Measurements from ENCODE around the gene KDM4B. TPM values are rescaled to one million over a fixed set of nuclear protein-coding genes. Genes with fewer than 3 reads are reported as not detected.

The KDM4B gene
- total RNA-seq, 1 donor from 2014 or later: 21.2 TPM

DNA sequence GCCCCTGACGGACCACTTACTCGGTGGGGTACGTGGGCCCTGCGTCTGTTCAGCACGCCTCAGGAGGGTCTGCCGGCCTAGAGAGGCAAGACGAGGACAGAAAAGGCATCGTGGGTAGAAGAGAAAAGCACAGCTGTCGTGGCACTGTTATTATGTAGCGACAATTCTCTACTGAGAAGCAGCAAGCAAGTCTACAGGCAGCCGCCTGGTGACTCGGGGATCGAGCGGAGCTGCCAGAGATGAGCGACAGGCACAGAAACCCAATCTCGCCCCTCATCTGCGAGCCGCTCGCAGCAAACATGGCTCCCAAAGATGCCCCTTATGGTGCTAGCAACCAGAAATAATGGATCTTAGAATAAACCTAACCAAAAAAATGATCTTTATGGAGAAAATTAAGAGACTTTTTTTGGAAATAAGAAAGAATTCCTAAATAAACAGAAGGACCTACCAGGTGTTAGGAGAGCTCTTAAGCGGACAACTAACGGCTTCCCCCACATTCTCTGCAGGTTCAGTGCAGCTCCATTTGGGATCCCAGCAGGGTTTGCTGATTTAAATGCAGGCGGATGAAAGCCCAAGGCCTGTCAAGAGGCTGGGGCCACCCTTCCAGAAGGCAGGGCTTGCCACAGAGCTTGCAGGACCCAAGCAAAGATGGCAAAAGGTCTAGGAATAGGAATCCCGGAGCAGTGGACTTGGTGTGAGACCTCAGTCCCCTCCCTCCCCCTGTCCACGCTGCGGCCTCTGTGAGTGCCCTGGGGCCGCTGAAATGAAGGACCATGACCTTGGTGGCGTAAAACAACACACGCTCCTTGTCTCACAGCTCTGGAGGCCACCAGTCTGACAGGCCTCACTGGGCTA lies 152.6 kb downstream of the KDM4B start:
- Histone ChIP-seq H3K27me3 (ENCODE audit: control insufficient read depth, insufficient read depth, low read length) (no peaks in the 10 kb centered on the region), H3K4me3 (ENCODE audit: low read depth, low read length) (no peak overlapping the region), H3K36me3 (ENCODE audit: control insufficient read depth, insufficient read depth, low read length) (no peaks in the 10 kb centered on the region)
- DNase-seq (ENCODE audit: low read depth): no peak
- TF ChIP-seq, protein P1, sequence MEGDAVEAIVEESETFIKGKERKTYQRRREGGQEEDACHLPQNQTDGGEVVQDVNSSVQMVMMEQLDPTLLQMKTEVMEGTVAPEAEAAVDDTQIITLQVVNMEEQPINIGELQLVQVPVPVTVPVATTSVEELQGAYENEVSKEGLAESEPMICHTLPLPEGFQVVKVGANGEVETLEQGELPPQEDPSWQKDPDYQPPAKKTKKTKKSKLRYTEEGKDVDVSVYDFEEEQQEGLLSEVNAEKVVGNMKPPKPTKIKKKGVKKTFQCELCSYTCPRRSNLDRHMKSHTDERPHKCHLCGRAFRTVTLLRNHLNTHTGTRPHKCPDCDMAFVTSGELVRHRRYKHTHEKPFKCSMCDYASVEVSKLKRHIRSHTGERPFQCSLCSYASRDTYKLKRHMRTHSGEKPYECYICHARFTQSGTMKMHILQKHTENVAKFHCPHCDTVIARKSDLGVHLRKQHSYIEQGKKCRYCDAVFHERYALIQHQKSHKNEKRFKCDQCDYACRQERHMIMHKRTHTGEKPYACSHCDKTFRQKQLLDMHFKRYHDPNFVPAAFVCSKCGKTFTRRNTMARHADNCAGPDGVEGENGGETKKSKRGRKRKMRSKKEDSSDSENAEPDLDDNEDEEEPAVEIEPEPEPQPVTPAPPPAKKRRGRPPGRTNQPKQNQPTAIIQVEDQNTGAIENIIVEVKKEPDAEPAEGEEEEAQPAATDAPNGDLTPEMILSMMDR (IDR thresholded peaks at IDR 0.05; ENCODE audit: insufficient read depth, low read length, poor library complexity, severe bottlenecking): no peak

- Histone ChIP-seq H3K4me3 (ENCODE audit: low read depth, low read length) (no peak overlapping the region), H3K36me3 (ENCODE audit: control insufficient read depth, insufficient read depth, low read length) (no peaks in the 10 kb centered on the region), H3K27me3 (ENCODE audit: control insufficient read depth, insufficient read depth, low read length) (no peaks in the 10 kb centered on the region)
- TF ChIP-seq, protein P1 (IDR thresholded peaks at IDR 0.05; ENCODE audit: insufficient read depth, low read length, poor library complexity, severe bottlenecking): no peak
- no peak for DNase-seq (ENCODE audit: low read depth)
These were observed 153.1 kb downstream of the KDM4B start for GRCh38 chr19:5122121-5122400.

DNA sequence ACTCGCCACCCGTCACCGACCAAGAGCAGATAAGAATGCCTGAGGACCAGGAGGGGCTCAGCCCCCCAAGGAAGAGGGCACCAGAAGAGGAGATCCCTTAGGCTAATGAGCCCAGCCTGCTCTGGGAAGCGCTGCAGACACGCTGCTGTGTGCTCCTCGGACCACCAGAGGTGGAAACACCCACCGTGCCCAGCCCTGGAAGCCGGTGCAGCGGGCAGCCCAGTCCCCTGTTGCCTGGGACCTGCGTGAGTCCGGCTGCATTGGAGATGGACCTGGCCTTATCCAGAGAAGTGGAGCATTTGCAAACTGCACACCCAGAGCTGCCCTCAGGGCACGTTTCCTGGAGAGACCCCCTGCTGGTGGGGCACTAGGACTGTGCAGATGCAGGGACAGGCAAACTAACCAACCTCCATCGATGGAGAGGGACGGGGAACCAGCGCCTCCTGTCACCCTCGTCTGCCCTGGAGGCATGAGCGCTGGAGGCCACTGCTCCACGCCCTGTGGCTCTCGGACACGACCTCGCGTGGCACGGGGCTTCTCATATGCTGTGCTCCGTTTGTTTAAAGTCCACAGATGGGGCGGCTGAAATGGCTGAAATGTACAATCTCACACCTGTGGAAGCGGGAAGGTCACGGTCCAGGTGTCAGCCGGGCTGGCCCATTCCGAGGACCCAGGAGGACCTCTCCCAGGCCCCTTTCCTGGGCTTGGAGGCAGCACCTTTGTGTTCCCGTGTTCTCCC lies 153.9 kb downstream of the KDM4B start:
- TF ChIP-seq, protein P1 (IDR thresholded peaks at IDR 0.05; ENCODE audit: insufficient read depth, low read length, poor library complexity, severe bottlenecking): no peak
- no peaks in the 10 kb centered on the region for H3K27me3 ChIP-seq (ENCODE audit: control insufficient read depth, insufficient read depth, low read length)
- no peak for DNase-seq (ENCODE audit: low read depth)
- H3K36me3 ChIP-seq (ENCODE audit: control insufficient read depth, insufficient read depth, low read length): no peaks in the 10 kb centered on the region
- no peak overlapping the region for H3K4me3 ChIP-seq (ENCODE audit: low read depth, low read length)

GRCh38 chr19:5123646-5124045 lies 154.7 kb downstream of the KDM4B start:
- no peaks in the 10 kb centered on the region for H3K27me3 ChIP-seq (ENCODE audit: control insufficient read depth, insufficient read depth, low read length)
- TF ChIP-seq, protein P1 (IDR thresholded peaks at IDR 0.05; ENCODE audit: insufficient read depth, low read length, poor library complexity, severe bottlenecking): no peak
- H3K4me3 ChIP-seq (ENCODE audit: low read depth, low read length): no peak overlapping the region
- H3K36me3 ChIP-seq (ENCODE audit: control insufficient read depth, insufficient read depth, low read length): no peaks in the 10 kb centered on the region
- no peak for DNase-seq (ENCODE audit: low read depth)

DNA sequence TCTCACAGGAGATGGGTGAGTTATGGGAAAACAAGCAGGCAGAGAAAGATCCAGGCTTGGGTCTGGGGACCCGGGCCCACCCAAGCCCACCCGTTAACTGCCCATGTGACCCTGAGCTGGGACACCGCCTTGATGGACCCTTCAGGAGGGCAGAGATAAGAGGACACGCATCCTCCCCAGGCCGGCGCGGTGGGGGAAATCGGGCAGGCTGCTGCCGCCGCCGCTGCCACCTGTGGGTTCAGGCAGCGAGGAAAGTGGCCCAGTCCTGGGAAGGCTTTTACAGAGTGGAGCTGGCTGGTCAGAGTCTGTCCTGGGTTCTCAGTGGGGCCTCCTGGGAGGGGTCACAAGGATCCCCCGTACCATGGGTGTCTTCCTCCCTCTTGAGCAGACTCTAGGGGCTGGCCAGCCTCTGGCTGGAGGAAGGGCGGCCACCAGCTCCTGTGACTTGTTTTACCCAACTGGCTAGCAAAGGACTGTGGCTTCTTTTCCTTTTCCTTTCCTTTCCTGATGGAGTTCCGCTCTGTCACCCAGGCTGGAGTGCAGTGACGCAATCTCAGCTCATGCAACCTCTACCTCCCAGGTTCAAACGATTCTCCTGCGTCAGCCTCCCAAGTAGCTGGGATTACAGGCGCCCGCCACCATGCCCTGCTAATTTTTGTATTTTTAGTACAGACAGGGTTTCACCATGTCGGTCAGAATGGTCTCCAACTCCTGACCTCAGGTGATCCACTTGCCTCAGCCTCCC lies 155.4 kb downstream of the KDM4B start:
- TF ChIP-seq, protein P1 (IDR thresholded peaks at IDR 0.05; ENCODE audit: insufficient read depth, low read length, poor library complexity, severe bottlenecking): no peak
- DNase-seq (ENCODE audit: low read depth): no peak

More for the DNA sequence above, 155.4 kb downstream of the KDM4B start:
- Histone ChIP-seq H3K36me3 (ENCODE audit: control insufficient read depth, insufficient read depth, low read length) (no peaks in the 10 kb centered on the region), H3K27me3 (ENCODE audit: control insufficient read depth, insufficient read depth, low read length) (no peaks in the 10 kb centered on the region), H3K4me3 (ENCODE audit: low read depth, low read length) (no peak overlapping the region)

Measured in kidney epithelial cell (primary cell).